Activated naive CD4-positive, alpha-beta T cell treated with anti-CD3 and anti-CD28 coated beads, Interleukin-2, amount 50 U/mL, for 72 hours (primary cell): Measurements from ENCODE around the gene DPF3. TPM values are rescaled to one million over a fixed set of nuclear protein-coding genes. Genes with fewer than 3 reads are reported as not detected.

Source experiments
- ATAC-seq, 2 donors: fragments of 150-1000 bp; cut with Tn5 transposase; 2 replicates each; pipeline ENCODE4 v1.10.0; 2021; ENCODE audit warnings: mild to moderate bottlenecking in 2 of 2, moderate library complexity in 2 of 2
- DNase-seq, 2 donors: peaks; one replicate each; pipeline ENCODE4 v3.0.0; 2021 to 2022; ENCODE audit warnings: low spot score in 2 of 2
- H3K27ac Mint-ChIP-seq, 2 donors: one replicate each; pipeline ENCODE4 v1.8.0; 2022; ENCODE audit warnings: mild to moderate bottlenecking in 2 of 2, mixed read lengths in 2 of 2
- H3K36me3 Mint-ChIP-seq, 2 donors: one replicate each; pipeline ENCODE4 v1.8.0; 2022; ENCODE audit warnings: mixed read lengths in 2 of 2
- H3K9me3 Mint-ChIP-seq, 2 donors: one replicate each; pipeline ENCODE4 v1.8.0; 2022; ENCODE audit warnings: mixed read lengths in 2 of 2
- total RNA-seq, 2 donors: library from RNA; stranded (reverse); gene quantifications; one replicate each; pipeline ENCODE4 v1.2.3, GENCODE V29; 2022

DPF3 gene
- total RNA-seq, 2 donors from 2014 or later: 0.29 TPM; not detected in 1

DNA sequence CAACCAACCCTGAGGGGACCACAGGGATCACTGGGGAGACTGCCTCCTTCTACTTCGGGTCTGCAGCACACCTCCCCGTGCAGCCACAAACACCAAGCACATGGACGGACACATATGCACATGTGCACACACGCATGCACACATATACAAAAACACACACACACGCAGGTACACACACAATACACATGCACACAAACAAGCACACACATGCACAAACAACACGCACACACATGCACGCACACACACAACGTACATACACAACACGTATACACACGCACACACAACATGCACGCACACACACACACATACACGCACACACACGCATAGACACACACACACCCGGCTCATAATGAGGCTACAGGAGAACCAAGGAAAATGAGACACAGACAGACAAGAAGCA lies 203.6 kb downstream of the DPF3 start:
- ATAC-seq (no peak), DNase-seq (no peak)
- Mint-ChIP-seq H3K36me3 (no peaks in the 10 kb centered on the region), H3K27ac (no peak overlapping the region), H3K9me3 (peaks cover 0 to 1% of the 10 kb centered on the region in 2 donors)

DNA sequence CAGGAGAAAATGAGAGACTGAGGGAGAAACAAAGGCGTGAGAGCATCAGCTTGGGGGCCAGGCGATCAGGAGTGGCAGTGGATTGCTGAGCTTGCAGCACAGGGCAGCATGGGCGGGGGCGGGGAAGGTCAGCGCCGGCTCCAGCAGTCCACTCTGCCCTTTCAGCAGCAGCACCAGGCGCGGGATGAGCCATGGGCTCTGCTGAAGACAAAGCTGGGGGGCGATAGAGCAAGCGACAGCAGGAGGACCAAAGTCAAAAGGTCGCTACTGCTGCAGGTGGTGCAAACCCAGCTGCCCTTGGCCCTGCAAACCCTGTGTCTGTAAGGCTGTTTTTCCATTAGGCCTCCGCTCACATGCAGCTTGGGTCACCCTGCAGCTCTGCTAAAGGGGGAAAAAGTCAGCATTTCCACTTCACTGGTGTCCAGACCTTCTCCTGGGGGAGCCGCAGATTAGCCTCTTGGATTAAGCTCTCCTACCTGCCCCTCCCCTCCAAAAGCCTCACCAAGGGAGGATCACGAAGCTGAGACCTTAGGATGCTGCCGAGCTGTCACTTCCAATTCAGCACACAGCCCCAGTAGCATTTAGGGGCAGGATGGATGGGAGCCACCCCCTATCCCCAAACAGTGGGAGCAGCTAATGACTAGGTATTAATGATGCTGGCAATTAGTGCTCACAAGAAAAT lies 204.8 kb downstream of the DPF3 start:
- H3K36me3 Mint-ChIP-seq: no peaks in the 10 kb centered on the region
- DNase-seq (no peak), ATAC-seq (no peak)
- H3K9me3 Mint-ChIP-seq: no peaks in the 10 kb centered on the region
- H3K27ac Mint-ChIP-seq: no peak overlapping the region

DNA sequence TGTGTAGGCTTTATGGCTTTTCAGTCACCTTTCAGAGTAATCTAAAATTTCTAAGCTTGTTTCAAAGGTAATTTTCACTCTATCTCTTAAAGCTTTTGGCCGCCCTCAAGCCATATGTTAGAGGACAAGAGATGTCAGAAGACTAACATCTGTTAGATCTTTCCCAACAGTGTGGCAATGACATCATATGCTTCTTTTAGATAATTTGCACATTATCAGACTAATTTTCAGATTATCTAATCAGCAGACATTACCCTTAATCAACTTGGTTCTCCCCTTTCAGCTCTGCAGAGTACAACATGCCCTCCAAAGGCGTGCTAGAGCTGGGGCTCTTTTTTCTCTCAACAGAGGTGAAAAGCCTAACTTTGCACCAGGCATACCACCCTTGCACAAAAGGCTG lies 207.1 kb downstream of the DPF3 start:
- Mint-ChIP-seq H3K36me3 (no peaks in the 10 kb centered on the region), H3K27ac (no peak overlapping the region), H3K9me3 (no peaks in the 10 kb centered on the region)
- DNase-seq (no peak), ATAC-seq (no peak)

DNA sequence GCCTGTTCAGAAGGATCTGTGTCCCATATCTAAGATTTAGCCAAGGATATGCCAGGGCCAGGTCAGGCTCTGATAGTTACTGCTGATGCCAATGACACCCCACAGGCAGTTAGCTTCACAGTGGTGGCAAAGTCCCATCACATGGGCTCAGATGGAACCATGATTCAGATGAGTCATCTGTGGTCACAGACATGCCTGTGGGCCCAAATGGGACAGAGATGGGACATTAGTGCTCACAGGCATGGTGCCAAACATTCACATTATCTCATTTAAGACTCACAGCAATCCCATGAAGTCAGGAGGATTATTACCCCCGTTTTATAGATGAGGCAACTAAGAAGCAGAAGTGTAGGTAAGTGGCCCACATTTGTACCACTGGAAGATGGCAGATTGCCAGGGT lies 207.8 kb downstream of the DPF3 start:
- peak in 1 of 2 donors; percentile 43 for ATAC-seq
- DNase-seq: no peak
- no peak overlapping the region for H3K27ac Mint-ChIP-seq
- no peaks in the 10 kb centered on the region for H3K36me3 Mint-ChIP-seq
- no peaks in the 10 kb centered on the region for H3K9me3 Mint-ChIP-seq

DNA sequence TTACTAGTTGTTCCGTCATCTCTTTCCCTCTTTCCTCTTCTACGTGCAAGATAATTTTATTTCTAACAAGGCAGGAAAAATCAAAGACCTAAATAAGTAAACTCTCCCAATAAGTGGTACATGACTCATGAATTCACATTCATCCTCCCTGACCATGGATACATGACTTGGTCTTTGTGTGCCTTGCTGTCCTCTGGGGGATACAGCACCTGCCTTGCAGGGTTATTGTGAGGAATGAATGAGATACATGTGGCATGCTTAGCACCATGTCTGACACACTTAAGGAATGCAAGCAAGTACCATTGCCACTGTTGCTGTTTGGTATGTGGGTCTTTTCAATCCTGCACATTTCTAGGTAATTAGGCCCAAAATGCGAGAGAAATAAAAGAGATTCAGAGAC lies 208.4 kb downstream of the DPF3 start:
- DNase-seq (no peak), ATAC-seq (no peak)
- Mint-ChIP-seq H3K36me3 (no peaks in the 10 kb centered on the region), H3K27ac (no peak overlapping the region), H3K9me3 (no peaks in the 10 kb centered on the region)

DNA sequence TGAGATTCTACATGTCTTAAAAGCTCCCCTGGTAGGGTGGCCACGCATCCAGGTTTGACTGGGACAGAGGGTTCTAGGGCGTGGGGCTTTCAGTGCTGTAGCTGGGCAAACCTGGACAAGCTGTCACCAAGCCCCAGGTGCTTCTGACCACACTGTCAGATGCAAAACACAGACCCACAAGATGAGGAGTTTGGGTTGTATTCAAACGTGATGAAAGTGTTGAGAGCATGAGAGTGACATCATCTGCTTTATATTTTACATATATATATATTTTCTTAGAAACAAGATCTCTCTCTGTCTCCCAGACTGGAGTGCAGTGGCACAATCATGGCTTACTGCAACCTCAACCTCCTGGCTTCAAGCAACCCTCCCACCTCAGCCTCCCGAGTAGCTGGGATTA lies 210.1 kb downstream of the DPF3 start:
- no peak overlapping the region for H3K27ac Mint-ChIP-seq

DNA sequence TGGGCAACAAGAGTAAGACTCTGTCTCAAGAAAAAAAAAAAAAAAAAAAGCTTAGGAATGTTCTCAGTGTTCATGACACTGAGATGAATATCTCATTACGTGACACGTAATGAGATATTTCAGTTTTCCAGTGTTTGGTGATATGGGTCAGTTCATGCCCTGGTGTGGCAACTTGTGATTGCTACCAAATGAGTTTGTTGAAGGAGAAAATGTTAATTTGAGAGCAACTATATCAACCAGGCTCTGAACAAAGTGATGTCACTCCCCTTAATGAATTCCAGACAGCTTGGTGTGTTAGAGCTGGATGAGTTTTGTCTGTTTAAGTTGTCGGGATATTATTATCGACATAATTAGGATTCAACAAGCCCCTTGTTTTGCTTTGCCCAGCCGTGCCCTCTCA lies 211.7 kb downstream of the DPF3 start:
- no peak for ATAC-seq
- H3K27ac Mint-ChIP-seq: no peak overlapping the region
- no peaks in the 10 kb centered on the region for H3K9me3 Mint-ChIP-seq
- DNase-seq: no peak
- no peaks in the 10 kb centered on the region for H3K36me3 Mint-ChIP-seq

More for the DNA sequence above, 210.1 kb downstream of the DPF3 start:
- H3K36me3 Mint-ChIP-seq: no peaks in the 10 kb centered on the region
- DNase-seq (no peak), ATAC-seq (no peak)
- H3K9me3 Mint-ChIP-seq: no peaks in the 10 kb centered on the region

DNA sequence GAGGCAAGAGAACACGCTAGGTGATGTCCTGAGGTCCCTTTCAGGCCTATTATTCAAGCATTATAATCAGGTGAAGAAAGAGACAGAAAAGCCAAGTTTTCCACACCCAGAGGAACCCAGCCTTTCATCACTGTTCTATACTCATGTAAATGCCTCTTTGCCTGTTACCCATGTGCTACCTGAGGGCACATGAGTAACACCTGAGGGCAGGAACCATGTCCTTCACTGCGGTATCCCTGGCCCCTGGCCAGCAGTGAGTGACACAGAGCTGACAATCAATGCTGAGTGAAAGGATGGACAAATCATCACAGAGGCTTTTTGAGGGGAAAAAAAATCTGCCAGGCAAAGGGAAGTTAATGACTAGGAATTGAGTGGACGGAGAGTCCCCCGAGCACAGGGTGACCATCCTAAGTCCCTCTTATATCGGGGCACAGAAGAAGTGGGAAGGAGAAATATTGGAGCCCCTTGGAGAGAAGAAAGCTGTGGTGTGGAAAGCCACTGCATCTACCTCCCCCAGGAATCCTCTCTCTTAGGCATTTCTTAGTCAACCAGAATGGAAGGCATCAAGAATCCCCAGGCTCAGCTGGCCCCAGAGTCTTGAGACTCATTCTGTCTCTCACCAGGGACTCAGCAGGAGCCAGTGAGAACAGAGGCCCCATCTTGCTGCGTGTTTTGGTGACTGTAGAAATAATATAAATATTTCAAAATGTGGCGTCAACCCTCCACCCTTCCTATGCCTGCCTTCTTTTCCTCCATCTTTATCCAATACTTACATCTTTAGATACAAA lies 212.9 kb downstream of the DPF3 start:
- Mint-ChIP-seq H3K9me3 (no peaks in the 10 kb centered on the region), H3K36me3 (no peaks in the 10 kb centered on the region), H3K27ac (peak overlapping the region in 1 of 2 donors; percentile 32)
- no peak for ATAC-seq
- DNase-seq: no peak

DNA sequence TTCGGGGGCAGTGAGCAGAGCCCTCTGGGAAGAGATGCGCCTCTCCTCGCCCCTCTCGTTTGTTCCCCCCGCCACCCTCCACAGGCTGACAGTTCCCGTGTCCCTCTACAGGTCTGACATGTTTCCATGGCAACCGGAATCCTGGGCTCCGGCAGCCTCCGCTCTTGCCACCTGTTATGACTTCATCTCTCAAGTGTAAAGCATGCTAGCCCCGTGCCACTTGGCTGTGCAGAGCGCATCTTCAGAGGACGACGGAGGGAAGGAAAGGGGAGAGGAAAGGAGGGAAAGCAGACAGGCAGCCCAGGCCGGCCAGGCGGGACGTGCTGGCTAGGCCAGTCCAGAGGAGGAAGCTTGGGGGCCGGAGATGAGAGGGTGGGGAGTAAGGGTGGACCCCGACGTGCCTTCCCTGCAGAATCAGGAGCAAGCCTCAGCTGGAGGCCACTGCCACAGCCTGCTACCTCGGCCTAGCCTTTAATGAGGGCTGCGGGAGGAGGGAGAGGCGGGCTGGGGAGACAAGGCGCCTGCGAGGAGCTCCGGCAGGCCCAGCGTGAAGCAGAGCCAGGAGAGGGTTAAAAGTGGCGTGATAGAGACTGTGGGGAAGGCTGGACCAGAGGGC lies 214.3 kb downstream of the DPF3 start:
- no peak for ATAC-seq
- DNase-seq: no peak
- no peaks in the 10 kb centered on the region for H3K36me3 Mint-ChIP-seq
- no peak overlapping the region for H3K27ac Mint-ChIP-seq
- no peaks in the 10 kb centered on the region for H3K9me3 Mint-ChIP-seq

DNA sequence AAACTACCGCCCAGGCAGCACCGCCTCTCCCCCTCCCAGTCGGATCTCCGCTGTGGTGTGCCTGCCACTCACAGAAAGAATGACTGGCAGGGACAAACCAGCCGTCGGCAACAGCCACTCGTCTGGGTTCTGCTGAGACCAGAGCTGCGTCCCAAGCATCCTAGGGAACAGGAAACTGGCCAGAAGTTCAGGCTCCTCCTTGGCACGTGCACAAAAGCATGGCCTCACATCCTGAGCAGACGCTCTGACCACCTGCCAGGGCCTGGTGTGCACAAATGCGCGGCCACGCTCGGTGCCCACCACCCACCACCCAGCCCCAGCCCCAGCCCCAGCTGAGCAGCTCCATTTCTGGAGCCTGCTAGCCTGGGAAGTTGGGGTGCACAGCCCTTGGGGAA lies 214.8 kb downstream of the DPF3 start:
- H3K36me3 Mint-ChIP-seq: no peaks in the 10 kb centered on the region
- H3K27ac Mint-ChIP-seq: no peak overlapping the region
- no peak for ATAC-seq
- no peak for DNase-seq
- H3K9me3 Mint-ChIP-seq: no peaks in the 10 kb centered on the region

DNA sequence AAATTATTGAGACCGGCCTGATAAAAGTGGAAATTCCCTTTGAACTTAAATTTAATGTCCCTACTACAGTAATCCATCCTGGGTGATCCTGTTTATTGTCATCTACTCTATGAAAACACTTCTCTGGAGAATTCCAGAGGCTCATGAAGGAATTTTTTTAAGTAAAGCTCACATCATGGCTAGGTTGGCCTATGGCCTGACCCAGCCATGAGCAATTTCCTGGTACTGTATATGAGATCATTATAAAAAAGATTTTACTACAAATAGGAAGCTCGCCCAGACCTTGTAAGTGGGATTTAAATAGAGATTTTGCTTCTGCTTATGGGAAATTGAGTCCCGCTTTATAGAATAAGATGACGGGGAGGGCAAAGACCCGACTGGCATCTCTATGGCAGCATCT lies 215.5 kb downstream of the DPF3 start:
- H3K36me3 Mint-ChIP-seq: no peaks in the 10 kb centered on the region
- DNase-seq (no peak), ATAC-seq (no peak)
- H3K27ac Mint-ChIP-seq: no peak overlapping the region
- H3K9me3 Mint-ChIP-seq: no peaks in the 10 kb centered on the region

DNA sequence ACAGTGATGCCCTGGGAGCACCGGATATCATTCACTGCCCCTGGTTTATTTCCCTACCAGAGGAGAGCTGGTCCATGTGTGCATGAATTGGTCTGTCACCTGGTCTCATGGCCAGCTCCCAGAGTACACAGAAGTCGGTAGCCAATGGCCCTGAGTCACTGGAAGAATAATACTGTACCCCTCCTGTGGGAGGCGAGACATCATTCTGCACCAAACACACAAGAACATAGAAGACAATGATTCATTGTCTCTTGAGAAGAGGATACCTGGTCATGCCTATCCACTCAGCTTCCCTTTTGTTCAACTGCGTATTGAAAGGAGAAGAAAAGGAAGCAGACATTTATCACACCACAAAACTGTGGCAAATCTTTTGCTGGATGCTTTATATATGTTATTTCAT lies 216.2 kb downstream of the DPF3 start:
- DNase-seq (no peak), ATAC-seq (no peak)
- Mint-ChIP-seq H3K27ac (no peak overlapping the region), H3K9me3 (no peaks in the 10 kb centered on the region), H3K36me3 (no peaks in the 10 kb centered on the region)

DNA sequence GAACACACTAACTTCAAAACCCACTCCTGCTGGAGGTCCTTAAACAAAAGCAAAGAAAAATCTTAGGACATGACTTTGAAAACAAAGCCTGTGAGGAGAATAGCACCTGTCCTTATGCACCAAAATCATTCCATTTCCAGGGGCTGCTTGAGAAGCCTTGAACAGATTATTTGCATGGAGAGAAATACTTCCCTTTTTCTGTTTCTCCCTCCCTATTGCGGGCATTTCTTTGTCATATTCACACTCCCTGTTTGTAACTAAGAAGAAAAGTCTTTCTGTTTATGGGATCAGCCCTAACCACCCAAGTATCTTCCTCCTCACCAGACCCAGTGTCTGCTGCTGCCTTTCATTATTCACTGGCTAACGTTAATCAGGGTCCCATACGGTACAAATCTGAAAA lies 218.8 kb downstream of the DPF3 start:
- no peak overlapping the region for H3K27ac Mint-ChIP-seq
- H3K36me3 Mint-ChIP-seq: no peaks in the 10 kb centered on the region
- ATAC-seq (no peak), DNase-seq (no peak)
- no peaks in the 10 kb centered on the region for H3K9me3 Mint-ChIP-seq

DNA sequence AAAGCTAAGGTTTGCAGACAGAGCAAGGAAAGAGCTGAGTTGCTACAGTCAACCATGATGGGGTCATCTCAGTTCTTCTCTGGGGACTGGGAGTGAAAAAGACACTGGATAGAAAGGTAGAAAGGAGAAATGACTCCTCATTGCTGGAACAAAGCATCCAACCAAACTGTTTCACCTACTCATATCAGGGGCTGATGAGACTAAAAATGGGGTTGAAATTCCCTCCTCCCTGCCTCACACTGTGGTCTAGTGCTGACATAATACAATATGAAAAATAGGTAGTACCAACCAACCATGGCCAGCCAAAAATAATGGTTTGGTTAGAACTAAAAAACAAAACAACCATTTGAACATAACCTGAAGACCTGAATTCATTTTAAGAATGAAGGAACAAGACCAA lies 220.7 kb downstream of the DPF3 start:
- no peak for DNase-seq
- no peak for ATAC-seq
- Mint-ChIP-seq H3K9me3 (no peaks in the 10 kb centered on the region), H3K27ac (no peak overlapping the region), H3K36me3 (no peaks in the 10 kb centered on the region)

DNA sequence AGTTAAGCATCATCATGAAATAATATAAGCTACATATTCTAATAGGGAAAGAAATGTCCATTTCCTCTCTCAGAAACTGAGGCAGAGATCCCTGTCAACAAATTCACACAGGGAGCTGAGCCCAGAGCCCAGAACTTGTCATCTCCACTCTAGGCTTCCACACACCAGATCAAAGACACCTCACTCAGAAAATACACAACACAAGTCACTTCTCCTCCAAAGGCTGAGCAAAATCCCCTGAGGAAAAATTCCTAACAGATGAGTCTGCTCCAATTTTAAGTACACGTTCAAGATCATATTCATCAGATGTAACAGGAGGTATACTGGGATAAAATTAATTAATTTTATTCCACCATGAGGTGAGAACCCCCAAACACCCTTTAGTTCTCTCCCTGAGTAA lies 227.3 kb downstream of the DPF3 start:
- Mint-ChIP-seq H3K27ac (no peak overlapping the region), H3K9me3 (no peaks in the 10 kb centered on the region), H3K36me3 (no peaks in the 10 kb centered on the region)
- DNase-seq (no peak), ATAC-seq (no peak)

DNA sequence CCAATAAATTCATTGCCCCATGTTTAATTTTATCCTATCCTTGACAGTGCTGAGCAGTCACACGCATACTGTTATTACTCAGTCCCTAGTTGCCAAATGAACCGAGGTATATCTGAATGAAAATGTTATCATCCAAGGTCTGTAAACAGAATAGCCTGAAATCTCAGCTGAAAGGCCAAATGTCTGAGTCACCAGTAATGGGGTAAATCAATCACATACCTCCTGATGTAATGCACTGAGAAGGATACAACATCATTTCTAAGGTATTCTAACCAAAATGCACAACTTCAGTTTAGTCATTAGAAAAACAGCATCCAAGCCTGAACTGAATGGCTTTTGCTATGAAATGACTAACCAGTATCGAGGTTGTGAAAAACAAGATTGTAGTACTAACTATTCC lies 228.6 kb downstream of the DPF3 start:
- H3K36me3 Mint-ChIP-seq: no peaks in the 10 kb centered on the region
- DNase-seq (no peak), ATAC-seq (peak; percentile 53 to 95)
- no peak overlapping the region for H3K27ac Mint-ChIP-seq
- no peaks in the 10 kb centered on the region for H3K9me3 Mint-ChIP-seq

DNA sequence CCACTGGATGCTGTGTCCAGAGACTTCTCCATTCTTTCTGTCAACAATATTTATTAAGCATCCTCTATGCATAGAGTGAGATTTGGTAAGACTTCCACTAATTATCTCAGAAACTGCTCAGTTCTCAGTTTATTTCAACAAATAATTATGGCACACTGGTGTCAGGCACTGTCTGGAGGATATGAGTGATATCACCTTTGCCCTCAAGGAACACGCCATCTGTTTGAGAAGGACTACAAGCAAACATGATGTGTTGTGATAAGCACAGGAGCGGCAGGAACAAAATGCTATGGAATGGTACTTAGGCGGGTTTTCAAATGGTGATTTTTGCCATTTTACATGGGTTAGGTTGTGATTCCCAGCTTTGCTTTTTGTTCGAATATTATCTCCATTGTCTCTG lies 229.2 kb downstream of the DPF3 start:
- Mint-ChIP-seq H3K36me3 (no peaks in the 10 kb centered on the region), H3K27ac (peak overlapping the region in 1 of 2 donors; percentile 78), H3K9me3 (no peaks in the 10 kb centered on the region)
- no peak for DNase-seq
- ATAC-seq: no peak
